NCI-H1436 treated with DMSO at 0.1 percent for 48 hours (cell line): Measurements from ENCODE around the gene MTM1.

Experiments used
- DNase-seq: peaks from one replicate; lab custom pipeline; 2025; lab: John Stamatoyannopoulos, UW

MTM1 gene

GRCh38 chrX:150715184-150715583, 146.8 kb downstream of the MTM1 start:
- DNase-seq = no peak

DNA sequence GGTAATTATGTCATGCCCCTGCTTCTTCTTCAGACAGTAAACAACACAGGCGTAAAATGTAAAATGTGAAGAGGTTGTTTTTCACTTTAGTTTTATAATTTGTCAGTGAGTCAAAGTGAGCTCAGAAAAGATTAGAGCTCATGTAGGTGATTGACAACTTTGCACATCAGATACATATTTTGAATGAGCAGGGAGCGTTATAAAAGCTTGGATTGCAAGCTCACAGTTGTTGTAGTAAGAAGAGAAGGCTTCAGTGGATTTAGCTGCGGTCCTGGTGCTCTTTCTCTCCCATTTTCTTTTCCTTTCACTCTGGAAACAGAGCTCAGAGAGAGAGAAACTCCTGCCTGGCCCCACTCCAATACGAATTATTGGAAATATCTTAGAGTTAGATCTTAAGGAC, 151.2 kb downstream of the MTM1 start:
- no peak for DNase-seq
